Activated naive CD4-positive, alpha-beta T cell treated with anti-CD3 and anti-CD28 coated beads, Interleukin-2, amount 50 U/mL, for 72 hours (primary cell): ENCODE measurements around the gene SDHAF1. TPM values are rescaled to one million over a fixed set of nuclear protein-coding genes. Genes with fewer than 3 reads are reported as not detected.

ENCODE experiments used
- ATAC-seq, 2 donors: fragments of 150-1000 bp; cut with Tn5 transposase; 2 replicates each; pipeline ENCODE4 v1.10.0; 2021; ENCODE audit warnings: mild to moderate bottlenecking in 2 of 2, moderate library complexity in 2 of 2
- DNase-seq, 2 donors: peaks; one replicate each; pipeline ENCODE4 v3.0.0; 2021 to 2022; ENCODE audit warnings: low spot score in 2 of 2
- H3K27ac Mint-ChIP-seq, 2 donors: one replicate each; pipeline ENCODE4 v1.8.0; 2022; ENCODE audit warnings: mild to moderate bottlenecking in 2 of 2, mixed read lengths in 2 of 2
- H3K36me3 Mint-ChIP-seq, 2 donors: one replicate each; pipeline ENCODE4 v1.8.0; 2022; ENCODE audit warnings: mixed read lengths in 2 of 2
- H3K9me3 Mint-ChIP-seq, 2 donors: one replicate each; pipeline ENCODE4 v1.8.0; 2022; ENCODE audit warnings: mixed read lengths in 2 of 2
- total RNA-seq, 2 donors: library from RNA; stranded (reverse); gene quantifications; one replicate each; pipeline ENCODE4 v1.2.3, GENCODE V29; 2022

SDHAF1 gene
- total RNA-seq, 2 donors from 2014 or later = 23.0 to 24.7 TPM

GRCh38 chr19:36006955-36007354 lies 12.0 kb downstream of the SDHAF1 start:
- DNase-seq (no peak), ATAC-seq (no peak)
- H3K27ac Mint-ChIP-seq = no peak overlapping the region
- H3K36me3 Mint-ChIP-seq = peaks cover 0 to 11% of the 10 kb centered on the region in 2 donors
- no peaks in the 10 kb centered on the region for H3K9me3 Mint-ChIP-seq

- Mint-ChIP-seq H3K27ac (peak within 1 kb of the TSS in 1 of 2 donors; percentile 35), H3K36me3 (peaks cover 0 to 8% of the 10 kb centered on the region in 2 donors), H3K9me3 (no peaks in the 10 kb centered on the region)
- DNase-seq (no peak), ATAC-seq (no peak)
Observed at GRCh38 chr19:36008336-36008978, 13.5 kb downstream of the SDHAF1 start, which contains the start of gene SYNE4. TSS of gene SYNE4 (minus strand) at chr19:36008813. CDS start at chr19:36008681, 132 bp downstream.

- Mint-ChIP-seq H3K36me3 (peaks cover 0 to 16% of the 10 kb centered on the region in 2 donors), H3K27ac (peak overlapping the region in 1 of 2 donors; percentile 35), H3K9me3 (no peaks in the 10 kb centered on the region)
- DNase-seq (peak in 1 of 2 donors; percentile 71), ATAC-seq (peak in 1 of 2 donors; percentile 33)
Observed at GRCh38 chr19:36009220-36009619, 14.2 kb downstream of the SDHAF1 start.

DNA sequence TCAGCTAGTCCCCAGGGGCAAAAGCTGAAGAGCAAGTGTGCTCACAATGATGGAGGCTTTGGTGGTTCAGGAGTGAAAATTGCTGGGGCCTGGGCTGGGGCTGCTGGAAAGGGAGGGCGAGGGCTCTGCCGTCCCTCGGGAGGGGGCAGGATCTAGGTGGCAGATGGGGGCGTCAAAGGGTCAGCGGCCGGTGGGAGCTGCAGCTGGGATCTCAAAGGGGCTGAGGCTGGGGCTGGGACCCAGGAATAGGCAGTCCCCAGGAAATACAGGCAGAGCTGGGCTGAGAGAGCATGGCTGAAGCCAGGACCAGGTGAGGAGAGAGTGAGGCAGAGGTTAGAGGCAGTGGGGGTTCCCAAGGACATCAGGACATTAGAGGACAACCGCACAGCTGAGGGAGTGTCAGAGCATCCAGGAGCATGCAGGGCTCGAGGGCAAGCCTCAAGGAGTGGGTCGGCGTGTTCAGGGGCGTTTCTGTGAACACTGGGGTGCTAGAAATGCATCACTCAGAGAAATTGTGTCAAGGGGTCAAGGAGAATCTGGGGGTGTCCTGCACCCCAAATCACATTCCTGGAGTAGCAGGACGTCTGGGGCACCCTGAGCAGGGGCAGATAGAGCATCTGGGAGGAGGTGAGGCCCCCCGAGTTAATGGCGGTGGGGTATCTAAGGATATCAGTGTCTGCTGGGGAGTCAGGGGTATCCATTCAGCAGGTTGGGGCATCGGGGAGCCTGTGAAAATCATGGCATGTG lies 14.8 kb downstream of the SDHAF1 start:
- ATAC-seq (no peak), DNase-seq (no peak)
- H3K36me3 Mint-ChIP-seq = peaks cover 6 to 21% of the 10 kb centered on the region in 2 donors
- no peaks in the 10 kb centered on the region for H3K9me3 Mint-ChIP-seq
- peak overlapping the region in 1 of 2 donors; percentile 25 for H3K27ac Mint-ChIP-seq

DNA sequence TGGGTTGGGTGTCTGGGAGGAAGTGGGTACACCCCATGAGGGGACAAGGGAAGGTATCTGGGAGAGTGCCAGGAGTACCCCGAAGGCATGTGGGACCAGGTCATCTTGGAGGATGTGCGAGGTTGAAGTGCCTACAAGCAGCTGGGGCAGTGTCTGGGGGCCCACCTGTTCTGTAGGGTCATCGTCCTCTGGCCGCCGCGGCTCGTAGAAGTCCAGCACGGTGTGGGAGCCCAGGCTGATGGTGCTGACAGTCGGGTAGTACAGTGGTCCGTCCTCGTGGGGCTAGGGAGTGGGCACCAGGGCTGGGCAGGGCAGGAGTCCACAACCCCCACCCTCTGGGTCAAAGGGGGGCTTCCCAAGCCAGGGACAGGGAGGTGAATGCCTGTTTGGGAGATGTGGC lies 15.4 kb downstream of the SDHAF1 start:
- Mint-ChIP-seq H3K36me3 (peaks cover 6 to 21% of the 10 kb centered on the region in 2 donors), H3K9me3 (no peaks in the 10 kb centered on the region), H3K27ac (peak overlapping the region in 1 of 2 donors; percentile 25)
- no peak for DNase-seq
- no peak for ATAC-seq

GRCh38 chr19:36013280-36014011 lies 18.5 kb downstream of the SDHAF1 start:
- peak overlapping the region; percentile 93 for H3K27ac Mint-ChIP-seq
- ATAC-seq (no peak), DNase-seq (no peak)
- peaks cover 6 to 21% of the 10 kb centered on the region in 2 donors for H3K36me3 Mint-ChIP-seq
- no peaks in the 10 kb centered on the region for H3K9me3 Mint-ChIP-seq

DNA sequence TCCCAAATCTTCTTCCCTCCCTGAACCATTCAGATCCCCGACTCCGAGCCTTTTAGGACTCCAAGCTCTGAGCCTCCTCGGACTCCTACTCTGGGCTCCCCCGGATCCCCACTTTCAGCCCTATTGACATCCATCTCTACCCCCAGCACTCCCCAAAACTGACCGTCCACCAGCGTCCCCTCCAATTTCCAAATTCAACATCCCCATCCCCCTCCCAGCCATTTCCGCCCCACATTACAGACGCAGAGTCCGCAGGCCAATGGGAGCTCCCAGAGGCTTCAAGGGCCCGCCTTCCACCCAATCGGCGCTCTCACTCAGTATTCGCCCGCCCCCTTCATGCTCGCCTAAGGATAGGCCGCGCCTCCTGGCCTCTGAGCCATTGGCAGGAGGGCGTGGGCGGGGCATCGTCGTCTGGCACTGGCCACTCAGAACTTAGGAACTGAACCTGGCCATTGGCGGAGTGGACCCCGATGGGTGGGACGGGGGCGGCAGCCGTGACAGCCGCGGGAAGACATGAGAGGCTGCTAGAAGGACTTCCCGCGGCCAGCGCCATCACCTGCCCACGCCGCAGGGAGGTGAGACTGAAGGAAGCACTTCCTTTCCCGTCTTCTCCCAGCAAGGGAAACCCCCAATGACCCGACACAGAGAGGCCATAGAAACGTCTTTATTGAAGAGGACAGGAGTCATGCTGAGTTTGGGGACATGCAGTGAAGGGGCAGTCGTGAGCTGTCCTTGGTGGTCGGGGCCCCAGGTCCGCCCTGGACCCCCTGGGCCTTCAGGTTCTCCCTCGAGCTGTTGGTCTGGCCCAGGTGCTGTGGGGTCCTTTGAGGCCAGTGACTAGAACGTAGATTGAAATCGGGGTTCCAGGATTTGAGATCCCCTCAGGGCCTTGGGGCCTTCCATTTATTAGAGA lies 19.3 kb downstream of the SDHAF1 start, which contains the start of gene ALKBH6:
Gene ALKBH6, minus strand, starts transcription at position 202 of the 913 bp plus-strand sequence. CDS start 816 bp downstream, outside the sequence.
- Mint-ChIP-seq H3K9me3 (no peaks in the 10 kb centered on the region), H3K36me3 (peaks cover 6 to 21% of the 10 kb centered on the region in 2 donors), H3K27ac (peak within 1 kb of the TSS; percentile 93)
- DNase-seq = peak; percentile 100
- ATAC-seq = peak; percentile 95 to 98

- no peak for DNase-seq
- H3K27ac Mint-ChIP-seq = no peak overlapping the region
- H3K9me3 Mint-ChIP-seq = no peaks in the 10 kb centered on the region
- ATAC-seq = no peak
- peaks cover 6 to 13% of the 10 kb centered on the region in 2 donors for H3K36me3 Mint-ChIP-seq
Observed at GRCh38 chr19:36019061-36019670, 24.2 kb downstream of the SDHAF1 start.

GRCh38 chr19:36023432-36023831 lies 28.4 kb downstream of the SDHAF1 start:
- H3K36me3 Mint-ChIP-seq = peaks cover 0 to 7% of the 10 kb centered on the region in 2 donors
- ATAC-seq (no peak), DNase-seq (no peak)
- peak overlapping the region; percentile 4 to 10 for H3K27ac Mint-ChIP-seq
- no peaks in the 10 kb centered on the region for H3K9me3 Mint-ChIP-seq

DNA sequence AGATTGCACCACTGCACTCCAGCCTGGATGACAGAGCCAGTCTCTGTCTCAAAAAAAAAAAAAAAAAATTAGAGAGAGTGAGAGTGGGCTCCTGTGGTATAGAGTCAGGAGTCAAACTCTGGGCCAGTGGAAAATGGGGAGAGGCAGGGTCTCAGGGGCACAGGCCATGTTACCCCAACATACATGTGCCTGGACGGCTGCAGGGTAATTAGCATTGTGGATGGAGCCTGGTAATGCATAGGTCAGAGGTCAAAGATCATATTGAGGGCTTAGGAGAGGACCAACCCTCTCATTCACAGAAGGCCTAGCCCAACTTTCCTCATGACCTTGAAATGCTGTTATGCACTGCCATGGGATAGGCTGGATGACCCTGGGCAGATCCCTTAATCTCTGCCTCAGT lies 30.6 kb downstream of the SDHAF1 start:
- Mint-ChIP-seq H3K9me3 (no peaks in the 10 kb centered on the region), H3K36me3 (peaks cover 7 to 10% of the 10 kb centered on the region in 2 donors), H3K27ac (no peak overlapping the region)
- no peak for ATAC-seq
- DNase-seq = no peak

GRCh38 chr19:36026091-36026876 lies 31.3 kb downstream of the SDHAF1 start:
- DNase-seq (no peak), ATAC-seq (no peak)
- H3K27ac Mint-ChIP-seq = no peak overlapping the region
- H3K36me3 Mint-ChIP-seq = peaks cover 0 to 11% of the 10 kb centered on the region in 2 donors
- no peaks in the 10 kb centered on the region for H3K9me3 Mint-ChIP-seq

DNA sequence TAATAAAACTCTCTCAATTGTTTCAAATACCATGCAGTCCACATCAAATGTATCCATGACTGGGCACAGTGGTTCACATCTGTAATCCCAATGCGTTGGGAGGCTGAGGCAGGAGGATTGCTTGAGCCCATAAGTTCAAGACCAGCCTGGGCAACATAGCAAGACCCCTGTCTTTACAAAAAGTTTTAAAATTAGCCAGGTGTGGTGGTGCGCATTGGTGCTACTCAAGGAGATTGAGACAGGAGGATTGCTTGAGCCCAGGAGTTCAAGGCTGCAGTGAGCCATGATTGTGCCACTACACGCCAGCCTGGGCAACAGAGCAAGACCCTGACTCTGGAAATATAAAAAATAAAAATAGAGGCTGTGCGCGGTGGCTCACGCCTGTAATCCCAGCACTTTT lies 32.7 kb downstream of the SDHAF1 start:
- H3K27ac Mint-ChIP-seq = no peak overlapping the region
- no peak for DNase-seq
- H3K9me3 Mint-ChIP-seq = no peaks in the 10 kb centered on the region
- ATAC-seq = no peak
- peaks cover 0 to 11% of the 10 kb centered on the region in 2 donors for H3K36me3 Mint-ChIP-seq

DNA sequence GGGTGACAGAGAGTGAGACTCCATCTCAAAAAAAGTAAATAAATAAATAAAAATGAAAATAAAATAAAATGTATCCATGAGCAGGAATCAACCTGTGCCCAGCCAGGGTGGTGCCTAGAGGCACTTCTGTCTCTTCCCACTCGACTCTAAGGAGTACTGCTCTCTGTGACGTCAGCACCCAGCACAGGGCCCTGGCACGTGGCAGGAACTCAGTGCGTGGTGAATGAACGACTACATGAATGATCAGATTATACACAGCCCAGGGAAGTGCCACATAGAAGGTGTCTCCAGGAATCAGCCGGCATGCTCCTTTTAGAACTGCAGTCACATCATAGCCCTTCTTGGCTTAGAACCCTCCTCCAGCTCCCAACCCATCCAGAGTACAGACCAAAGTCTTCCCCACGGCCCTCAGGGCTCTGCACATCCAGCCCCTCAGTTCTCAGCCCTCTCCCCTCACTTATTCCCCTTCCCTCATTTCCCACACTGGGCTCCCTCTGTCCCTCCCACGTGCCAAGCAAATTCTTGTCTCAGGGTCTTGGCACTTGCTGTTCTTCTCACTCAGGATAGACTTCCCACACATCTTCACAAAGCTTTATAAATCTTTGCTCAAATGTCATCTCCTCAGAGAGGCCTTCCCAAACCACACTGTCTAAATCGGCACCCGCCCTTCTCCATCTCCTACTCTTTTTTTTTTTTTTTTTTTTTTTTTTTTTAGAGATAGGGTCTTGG lies 33.5 kb downstream of the SDHAF1 start:
- DNase-seq = no peak
- H3K36me3 Mint-ChIP-seq = peaks cover under 1 to 11% of the 10 kb centered on the region in 2 donors
- no peaks in the 10 kb centered on the region for H3K9me3 Mint-ChIP-seq
- H3K27ac Mint-ChIP-seq = peak overlapping the region in 1 of 2 donors; percentile 2
- no peak for ATAC-seq
